Raji (cell line): Measurements from ENCODE around the gene EFL1.
A peak's percentile ranks its signal among the peaks of the same experiment; 100 is the strongest.

ENCODE experiments used
- POLR2A ChIP-seq: IDR thresholded peaks from 2 replicates; pipeline ENCODE4 v1.6.1; 2011; ENCODE audit warnings: low read depth, low read length, control low read depth; ENCODE audit not compliant: insufficient read depth

EFL1 gene

GRCh38 chr15:82262422-82263026, at the start of gene EFL1, which contains the start of gene SAXO2:
EFL1 (minus strand) TSS chr15:82262734; CDS start chr15:82261778, 956 bp downstream.
SAXO2 (plus strand) TSS chr15:82262818; CDS start chr15:82262880, 62 bp downstream.
- peak; percentile 79 for TF ChIP-seq POLR2A

GRCh38 chr15:82309802-82310201, 47.3 kb upstream of the EFL1 start:
- no peak for TF ChIP-seq POLR2A

- TF ChIP-seq POLR2A = no peak
These were observed 45.2 kb upstream of the EFL1 start for GRCh38 chr15:82307714-82308081.

DNA sequence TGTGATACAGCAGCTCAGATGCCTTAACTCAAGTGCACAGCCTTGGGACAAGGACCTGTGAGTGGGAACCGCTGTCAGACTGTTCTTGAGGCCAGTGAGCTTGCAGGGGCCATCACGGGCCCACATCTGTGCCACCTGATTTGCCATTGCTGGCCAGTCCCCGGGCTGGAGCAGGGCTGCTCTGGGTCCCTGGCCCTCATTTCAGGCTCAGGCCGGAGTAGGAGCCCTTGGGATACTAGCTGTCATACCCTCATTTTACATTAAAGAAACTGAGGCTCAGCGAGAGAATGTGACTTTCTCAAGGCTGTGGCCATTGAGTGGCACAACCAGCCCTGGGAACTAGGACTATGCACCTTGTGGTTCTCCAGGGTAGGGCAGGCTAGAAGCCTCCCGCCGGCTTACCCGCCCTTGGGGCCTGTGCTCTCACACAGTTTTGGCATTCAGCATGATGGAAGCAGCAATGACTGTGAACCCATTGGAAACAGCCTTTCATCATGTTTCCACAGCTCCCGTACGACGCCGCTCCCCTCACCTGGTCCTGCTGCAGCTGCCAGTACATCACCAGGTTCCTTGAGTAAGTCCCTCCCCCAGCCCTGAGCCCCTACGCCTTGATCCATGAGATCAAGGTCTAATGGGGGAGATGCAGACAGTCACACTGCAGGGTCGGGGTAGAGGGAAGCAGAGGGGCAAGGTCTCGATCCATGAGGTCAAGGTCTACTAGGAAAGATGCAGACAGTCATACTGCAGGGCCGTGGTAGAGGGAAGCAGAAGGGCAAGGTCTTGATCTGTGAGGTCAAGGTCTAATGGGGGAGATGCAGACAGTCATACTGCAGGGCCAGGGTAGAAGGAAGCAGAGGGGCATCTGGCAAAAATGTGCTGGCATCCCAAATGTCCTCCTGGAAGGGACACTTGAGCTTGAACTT, 44.5 kb upstream of the EFL1 start:
- no peak for TF ChIP-seq POLR2A

DNA sequence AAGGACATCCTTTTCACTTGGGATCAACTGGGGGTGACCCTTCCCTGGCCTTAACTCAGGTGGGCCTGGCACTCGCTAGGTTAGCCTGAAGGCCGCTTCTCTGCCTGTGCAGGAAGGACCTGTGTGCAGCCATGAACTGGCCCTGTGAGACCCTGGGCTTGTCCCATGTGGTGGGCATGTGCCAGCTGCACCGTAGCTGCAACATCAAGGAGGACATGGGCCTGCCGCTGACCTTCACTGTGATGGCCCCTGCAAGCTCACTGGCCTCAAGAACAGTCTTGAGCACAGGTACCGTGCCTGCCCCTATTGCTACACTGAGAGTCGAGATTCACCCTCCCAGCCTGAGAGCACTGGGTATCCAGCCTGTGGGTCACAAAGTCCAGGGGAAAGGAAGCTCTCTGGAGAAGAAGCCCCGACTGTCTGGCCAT, 43.1 kb upstream of the EFL1 start:
- no peak for TF ChIP-seq POLR2A

DNA sequence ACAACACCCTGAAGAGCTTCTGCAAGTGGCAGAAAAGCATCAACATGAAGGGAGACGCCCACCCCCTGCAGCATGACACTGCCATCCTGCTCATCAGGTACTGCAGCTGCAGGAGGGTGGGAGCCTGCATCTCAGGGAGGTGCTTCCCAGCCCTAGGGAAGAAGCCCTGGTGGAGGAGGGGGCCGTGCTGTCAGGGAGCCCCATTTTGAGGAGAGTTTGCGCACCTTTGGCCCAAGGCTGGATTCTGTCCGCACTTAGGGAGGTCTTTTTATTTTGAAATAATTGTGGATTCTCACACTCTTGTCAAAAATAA, 42.2 kb upstream of the EFL1 start:
- TF ChIP-seq POLR2A = no peak

DNA sequence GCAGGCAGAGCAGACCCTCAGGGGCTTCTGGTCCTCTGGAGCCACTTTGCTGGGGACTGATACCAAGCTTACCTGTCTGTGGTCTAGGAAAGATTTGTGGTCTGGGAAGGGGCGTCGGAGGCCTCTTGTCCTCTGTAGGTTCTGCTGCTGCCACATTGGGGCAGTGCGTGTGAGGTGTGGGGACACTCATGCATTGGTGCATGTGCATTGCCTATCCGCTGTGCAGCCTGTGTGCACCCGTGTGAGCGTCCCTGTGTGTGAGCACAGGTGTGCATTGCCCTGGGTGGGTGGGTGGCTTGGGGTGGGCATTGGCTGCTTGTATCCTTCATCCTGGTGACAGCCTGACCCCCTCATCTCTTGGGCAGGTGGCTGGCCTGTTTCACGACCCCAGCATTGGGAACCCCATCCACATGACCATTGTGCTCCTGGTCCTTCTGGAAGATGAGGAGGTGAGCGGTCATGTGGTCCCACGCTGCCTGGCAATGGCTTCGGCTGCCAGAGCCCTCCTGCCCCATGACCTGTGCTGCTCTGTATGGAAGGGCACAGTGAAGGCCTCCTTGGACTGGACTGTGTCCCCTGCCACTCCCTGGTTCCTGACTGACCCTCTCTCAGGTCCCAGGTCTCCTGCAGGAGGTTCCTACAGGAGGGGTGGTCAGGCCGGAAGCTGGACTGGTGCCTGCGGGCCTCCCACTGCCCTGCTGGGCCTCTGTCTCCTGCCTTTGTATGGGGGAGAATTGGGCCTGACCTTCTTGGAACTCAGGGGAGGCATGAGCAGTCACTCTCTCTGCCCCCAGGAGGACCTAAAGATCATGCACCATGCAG, 41.6 kb upstream of the EFL1 start:
- TF ChIP-seq POLR2A = no peak

DNA sequence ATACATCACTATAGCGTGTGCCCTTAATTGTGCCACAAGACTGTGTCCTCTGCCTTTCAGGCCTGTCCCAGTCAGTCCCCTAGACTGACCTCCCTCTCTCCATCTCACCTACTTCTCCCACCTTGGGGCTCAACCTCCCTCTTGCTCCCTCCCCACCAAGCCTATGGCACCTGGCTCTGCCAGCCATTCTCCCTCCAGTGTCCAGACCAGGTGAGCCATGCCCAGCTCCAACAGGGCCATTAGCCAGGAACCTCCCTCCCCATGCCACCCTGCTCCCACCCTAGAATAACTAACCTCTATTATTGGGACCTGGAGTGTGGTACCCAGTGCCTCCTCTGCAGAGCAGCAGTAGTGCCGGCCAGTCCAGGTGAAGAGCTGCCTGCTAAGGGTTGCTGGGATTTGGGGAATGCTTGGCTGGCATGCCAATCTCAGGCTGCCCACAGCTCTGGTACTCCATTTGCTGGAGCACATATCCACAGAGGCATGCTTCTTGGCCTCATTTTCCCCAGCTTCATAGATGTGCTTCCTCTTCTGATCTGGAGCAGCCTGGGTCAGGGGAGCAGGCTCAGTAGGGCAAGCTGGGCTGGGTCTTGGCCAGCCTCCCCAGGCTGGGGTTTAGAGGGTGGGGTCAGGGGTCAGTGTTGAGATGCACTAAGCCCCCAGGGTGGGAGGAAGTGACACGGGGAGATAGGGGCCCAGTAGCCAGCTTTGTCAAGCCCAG, 38.9 kb upstream of the EFL1 start:
- no peak for TF ChIP-seq POLR2A

- no peak for TF ChIP-seq POLR2A
These were observed 38.3 kb upstream of the EFL1 start for GRCh38 chr15:82300883-82301282.

DNA sequence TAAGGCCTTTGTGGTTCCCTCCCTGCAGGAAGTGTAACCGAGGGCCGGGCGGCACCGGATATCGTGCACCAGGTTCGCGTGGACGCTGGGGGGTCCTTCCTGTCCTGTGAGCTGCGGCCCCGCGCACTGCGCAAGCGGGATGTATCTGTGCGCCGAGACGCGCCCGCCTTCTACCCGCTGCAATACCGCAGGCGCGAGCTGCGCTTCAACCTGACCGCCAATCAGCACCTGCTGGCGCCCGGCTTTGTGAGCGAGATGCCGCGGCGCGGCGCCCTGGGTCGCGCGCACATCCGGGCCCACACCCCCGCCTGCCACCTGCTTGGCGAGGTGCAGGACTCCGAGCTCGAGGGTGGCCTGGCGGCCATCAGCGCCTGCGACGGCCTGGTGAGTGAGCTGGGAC, 36.0 kb upstream of the EFL1 start:
- TF ChIP-seq POLR2A = no peak

DNA sequence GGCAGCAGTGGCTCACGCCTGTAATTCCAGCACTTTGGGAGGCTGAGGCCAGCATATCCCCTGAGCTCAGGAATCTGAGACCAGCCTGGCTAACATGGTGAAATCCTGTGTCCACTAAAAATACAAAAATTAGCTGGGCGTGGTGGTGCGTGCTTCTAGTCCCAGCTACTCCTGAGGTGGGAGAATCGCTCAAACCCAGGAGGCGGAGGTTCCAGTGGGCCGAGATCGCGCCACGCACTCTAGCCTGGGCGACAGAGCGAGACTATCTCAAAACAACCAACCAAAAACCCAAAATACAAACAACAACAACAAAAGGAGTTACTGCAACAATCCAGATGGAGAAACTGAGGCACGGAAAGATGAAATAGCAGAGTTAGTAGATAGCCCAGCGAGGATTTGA, 35.5 kb upstream of the EFL1 start:
- no peak for TF ChIP-seq POLR2A

- TF ChIP-seq POLR2A = no peak
These were observed 35.0 kb upstream of the EFL1 start for GRCh38 chr15:82297546-82297945.

GRCh38 chr15:82294061-82294690, 31.6 kb upstream of the EFL1 start:
- no peak for TF ChIP-seq POLR2A

DNA sequence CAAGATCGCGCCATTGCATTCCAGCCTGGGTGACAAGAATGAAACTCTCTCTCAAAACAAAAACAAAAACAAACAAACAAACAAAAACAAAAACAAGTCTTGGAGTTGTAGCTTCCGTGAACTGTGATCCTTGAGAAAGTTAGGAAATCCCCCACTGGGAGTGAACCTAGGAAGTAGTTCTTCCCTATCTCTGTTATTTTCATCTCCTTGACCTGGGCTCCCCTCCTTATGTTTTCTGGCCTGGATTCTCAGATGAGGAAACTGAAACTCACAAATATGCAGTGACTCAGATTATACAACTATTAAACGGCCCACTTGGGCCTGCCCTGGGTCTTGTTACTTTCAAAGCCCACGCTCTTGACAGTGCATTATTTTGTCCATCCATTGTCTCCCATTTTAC, 29.7 kb upstream of the EFL1 start:
- TF ChIP-seq POLR2A = no peak

DNA sequence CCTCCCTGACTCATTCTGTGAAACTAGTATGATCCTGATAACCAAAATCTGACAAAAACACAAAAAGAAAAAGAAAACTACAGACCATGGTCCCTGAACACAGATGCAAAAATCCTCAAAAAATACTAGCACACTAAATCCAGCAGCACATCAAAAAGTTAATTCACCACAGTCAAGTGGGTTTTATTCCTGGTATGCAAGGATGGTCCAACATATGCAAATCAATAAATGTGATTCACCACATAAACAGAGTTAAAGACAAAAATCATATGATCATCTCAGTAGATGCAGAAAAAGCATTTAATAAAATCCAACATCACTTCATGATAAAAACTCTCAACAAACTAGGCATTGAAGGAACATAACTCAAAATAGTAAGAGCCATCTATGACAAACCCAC, 12.9 kb upstream of the EFL1 start:
- no peak for TF ChIP-seq POLR2A

- TF ChIP-seq POLR2A = no peak
These were observed 9.6 kb upstream of the EFL1 start for GRCh38 chr15:82272154-82272553.
